ENCODE data around the gene INTS11. TPM values are rescaled to one million over a fixed set of nuclear protein-coding genes. Genes with fewer than 3 reads are reported as not detected.

The INTS11 gene
- total and polyA plus RNA-seq, 9 of the 15 experiments (the other 6 are each of a cell fraction or from before 2014, with no cell fraction given): 3.6 to 183 (median 110) TPM

GRCh38 chr1:1349256-1350012 is 25.0 kb upstream of the INTS11 start, which contains the start of gene DVL1 (continued):
- TF ChIP-seq ZNF740 (CRISPR knock-in tag; IDR thresholded peaks at IDR 0.05) (peak; percentile 93), ZNF740 (tag; IDR thresholded peaks at IDR 0.05) (peak in 1 of 2 experiments; percentile 47; a peak in 1 of 4 replicates), THAP7 (CRISPR knock-in tag; IDR thresholded peaks at IDR 0.05) (0 out of 2 replicates have a peak, but pooled peaks have one; percentile 42), ELF4 (CRISPR knock-in tag; IDR thresholded peaks at IDR 0.05) (no peak), HINFP (tag; conservative IDR thresholded peaks at IDR 0.05; ENCODE audit: low read depth) (no peak), ZNF707 (CRISPR knock-in tag; conservative IDR thresholded peaks at IDR 0.05) (no peak), ZNF121 (CRISPR knock-in tag; conservative IDR thresholded peaks at IDR 0.05) (no peak), GABPB1 (CRISPR knock-in tag; IDR thresholded peaks at IDR 0.05) (peak; percentile 57; the same call in 1 of the 2 replicates), SMARCE1 (IDR thresholded peaks at IDR 0.05) (no peak), ESRRA (IDR thresholded peaks at IDR 0.05; ENCODE audit: borderline replicate concordance, low read depth) (peak; percentile 31; the same call in 1 of the 2 replicates), PML (IDR thresholded peaks at IDR 0.05; ENCODE audit: low read length) (no peak), CREB3L1 (IDR thresholded peaks at IDR 0.05; ENCODE audit: borderline replicate concordance, low read depth) (peak; percentile 66; the same call in 1 of the 2 replicates)

Data from K562 (cell line).